Superior temporal gyrus (tissue), 1 donor: ENCODE results near the gene NACC2.

Source experiments
- DNase-seq: peaks from one replicate; pipeline ENCODE4 v3.0.0-alpha.2; 2016; ENCODE audit errors: extremely low spot score

The NACC2 gene, protein sequence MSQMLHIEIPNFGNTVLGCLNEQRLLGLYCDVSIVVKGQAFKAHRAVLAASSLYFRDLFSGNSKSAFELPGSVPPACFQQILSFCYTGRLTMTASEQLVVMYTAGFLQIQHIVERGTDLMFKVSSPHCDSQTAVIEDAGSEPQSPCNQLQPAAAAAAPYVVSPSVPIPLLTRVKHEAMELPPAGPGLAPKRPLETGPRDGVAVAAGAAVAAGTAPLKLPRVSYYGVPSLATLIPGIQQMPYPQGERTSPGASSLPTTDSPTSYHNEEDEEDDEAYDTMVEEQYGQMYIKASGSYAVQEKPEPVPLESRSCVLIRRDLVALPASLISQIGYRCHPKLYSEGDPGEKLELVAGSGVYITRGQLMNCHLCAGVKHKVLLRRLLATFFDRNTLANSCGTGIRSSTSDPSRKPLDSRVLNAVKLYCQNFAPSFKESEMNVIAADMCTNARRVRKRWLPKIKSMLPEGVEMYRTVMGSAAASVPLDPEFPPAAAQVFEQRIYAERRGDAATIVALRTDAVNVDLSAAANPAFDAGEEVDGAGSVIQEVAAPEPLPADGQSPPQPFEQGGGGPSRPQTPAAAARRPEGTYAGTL

DNA sequence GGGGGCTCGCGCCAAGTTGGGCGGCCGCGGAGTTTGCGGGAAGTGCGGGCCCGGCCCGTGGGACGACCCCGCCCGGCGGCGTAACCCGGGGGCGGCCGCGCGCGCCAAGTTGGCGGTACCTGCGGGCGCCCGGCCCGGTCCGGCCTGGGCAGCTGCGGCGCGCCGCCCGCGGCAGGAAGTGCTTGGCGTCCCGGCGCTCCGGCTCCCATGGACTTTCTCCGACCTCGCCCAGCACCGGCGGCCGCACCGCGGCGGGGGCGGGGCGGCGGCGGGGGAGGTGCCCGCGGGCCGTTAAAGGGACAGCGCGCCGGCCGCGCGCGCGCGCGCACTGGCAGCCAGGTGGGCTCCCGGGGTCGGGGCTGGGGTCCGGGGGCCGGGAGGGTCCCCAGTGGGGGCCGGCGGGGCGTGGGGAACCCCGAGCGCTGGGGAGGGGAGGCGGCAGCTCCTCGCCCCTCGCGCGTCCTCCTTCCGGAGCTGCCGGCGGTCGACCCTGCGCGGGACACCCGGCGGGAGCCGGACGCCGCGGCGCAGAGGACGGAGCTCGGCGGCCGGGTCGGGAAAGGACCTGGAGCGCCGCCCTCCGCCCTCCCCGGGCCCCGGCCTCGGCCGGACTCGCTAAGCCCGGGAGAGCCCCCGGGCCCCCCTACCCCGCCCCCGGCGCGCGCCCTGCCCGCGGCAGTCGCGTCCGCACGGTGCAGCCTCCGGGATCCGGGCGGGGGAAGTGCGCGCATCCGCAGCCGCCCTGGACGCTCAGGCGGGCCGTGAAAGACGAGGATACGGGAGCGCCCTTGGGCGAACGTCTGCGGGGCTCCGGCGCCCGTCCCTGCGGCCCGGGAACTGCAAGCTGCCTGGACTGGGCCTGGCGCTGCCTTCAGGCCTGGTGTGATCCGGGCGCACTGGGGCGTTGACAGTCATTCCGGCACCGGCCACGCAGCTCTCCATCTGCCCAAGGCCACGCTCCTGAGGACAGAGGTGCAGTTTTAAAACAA is at the start of gene NACC2:
TSS of gene NACC2 (minus strand) at position 220 of the 989 bp plus-strand sequence. CDS start 44,768 bp downstream, outside the sequence.
- DNase-seq = no peak

DNA sequence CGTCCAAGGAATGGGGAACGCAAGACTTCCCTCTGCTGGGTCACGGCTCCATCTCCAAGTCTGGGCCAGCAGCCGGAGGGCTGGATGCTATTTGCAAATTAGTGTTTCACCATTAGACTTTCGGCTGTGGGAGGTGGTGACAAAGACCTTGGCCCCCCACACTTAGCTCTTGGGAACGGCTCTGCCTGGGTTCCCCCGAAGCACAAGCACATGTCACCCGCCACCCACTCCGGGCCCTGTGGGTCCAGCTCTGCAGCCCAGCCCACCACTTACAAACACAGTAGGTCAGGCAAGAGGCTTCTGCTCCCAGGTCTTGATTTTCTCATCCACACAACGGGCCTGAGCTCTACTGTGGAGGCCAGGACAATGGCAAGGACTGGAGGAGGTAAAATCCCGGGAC is 49.4 kb upstream of the NACC2 start:
- DNase-seq = no peak

GRCh38 chr9:136143215-136144001 is 48.3 kb upstream of the NACC2 start:
- DNase-seq = no peak

GRCh38 chr9:136142859-136143214 is 47.7 kb upstream of the NACC2 start:
- no peak for DNase-seq

DNA sequence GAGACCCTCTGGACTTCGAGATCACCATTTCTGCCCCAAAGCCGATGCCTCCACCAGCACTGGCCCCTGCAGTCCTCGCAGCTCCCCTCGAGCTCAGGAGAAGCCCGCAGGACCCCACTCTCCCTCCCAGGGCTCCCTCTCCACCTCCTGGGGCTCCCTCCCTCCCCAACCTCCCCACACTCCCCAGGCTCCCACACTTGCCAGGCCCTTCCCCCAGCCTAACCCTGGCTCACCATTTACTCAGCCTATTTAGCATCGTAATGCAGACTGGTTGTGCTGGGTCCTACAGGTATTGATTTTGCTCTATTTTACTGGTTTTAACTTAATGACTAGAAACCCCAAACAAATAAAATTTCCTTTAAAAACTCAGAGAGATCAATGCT is 47.3 kb upstream of the NACC2 start:
- DNase-seq = no peak

DNA sequence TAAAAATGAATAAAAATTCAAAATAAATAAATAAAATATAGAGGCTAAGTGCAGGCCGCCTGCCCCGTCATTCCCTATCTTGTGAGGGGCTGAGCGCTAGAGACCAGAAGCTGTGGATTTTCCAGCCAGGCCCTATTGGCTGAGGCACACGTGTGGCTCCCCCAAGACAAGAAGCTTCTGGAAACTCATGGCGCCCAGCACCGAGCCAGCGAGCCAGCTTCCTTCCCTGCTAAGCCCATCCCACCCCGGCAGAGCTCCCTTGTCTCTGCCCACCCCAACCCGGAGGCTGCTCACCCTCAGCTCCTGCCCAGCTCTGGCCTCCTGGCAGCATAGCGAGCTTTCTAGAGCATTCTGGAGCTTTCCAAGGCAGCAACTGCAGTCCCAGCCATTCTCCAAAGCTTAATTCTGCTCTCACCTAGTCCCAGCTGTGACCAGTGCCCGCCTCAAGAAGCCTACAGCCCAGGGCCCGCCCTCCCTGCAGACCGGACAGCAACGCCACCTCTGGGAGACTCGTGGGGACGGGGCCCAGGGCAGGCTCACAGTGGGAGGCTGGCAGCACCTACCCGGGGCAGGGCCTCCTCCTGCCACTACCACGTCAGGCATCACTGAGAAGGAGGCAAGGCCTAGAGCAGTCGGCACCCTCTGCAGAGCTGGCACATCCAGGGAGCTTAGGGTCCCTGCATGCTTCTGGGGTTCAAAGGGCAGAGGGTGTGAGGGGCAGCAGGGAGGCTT is 46.8 kb upstream of the NACC2 start:
- DNase-seq = no peak

- DNase-seq = peak; percentile 24
These were observed 45.9 kb upstream of the NACC2 start for GRCh38 chr9:136140966-136141365.

DNA sequence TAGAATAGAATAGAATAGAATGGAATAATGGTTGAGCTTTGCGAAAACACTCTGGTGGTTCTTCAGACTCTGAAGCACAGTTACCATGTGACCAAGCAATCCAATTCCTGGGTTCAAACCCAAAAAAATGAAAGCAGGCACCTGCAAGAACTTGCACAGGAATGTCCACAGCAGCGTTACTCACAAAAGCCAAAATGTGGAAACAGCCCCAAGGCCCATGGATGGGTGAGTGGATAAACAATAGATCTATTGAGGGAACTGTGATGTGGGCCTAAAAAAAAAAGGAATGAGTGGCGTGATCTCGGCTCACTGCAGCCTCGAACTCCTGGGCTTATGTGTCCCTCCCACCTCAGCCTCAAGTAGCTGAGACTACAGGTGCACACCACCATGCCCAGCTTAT is 45.0 kb upstream of the NACC2 start:
- no peak for DNase-seq

GRCh38 chr9:136138566-136138965 is 43.5 kb upstream of the NACC2 start:
- no peak for DNase-seq

DNA sequence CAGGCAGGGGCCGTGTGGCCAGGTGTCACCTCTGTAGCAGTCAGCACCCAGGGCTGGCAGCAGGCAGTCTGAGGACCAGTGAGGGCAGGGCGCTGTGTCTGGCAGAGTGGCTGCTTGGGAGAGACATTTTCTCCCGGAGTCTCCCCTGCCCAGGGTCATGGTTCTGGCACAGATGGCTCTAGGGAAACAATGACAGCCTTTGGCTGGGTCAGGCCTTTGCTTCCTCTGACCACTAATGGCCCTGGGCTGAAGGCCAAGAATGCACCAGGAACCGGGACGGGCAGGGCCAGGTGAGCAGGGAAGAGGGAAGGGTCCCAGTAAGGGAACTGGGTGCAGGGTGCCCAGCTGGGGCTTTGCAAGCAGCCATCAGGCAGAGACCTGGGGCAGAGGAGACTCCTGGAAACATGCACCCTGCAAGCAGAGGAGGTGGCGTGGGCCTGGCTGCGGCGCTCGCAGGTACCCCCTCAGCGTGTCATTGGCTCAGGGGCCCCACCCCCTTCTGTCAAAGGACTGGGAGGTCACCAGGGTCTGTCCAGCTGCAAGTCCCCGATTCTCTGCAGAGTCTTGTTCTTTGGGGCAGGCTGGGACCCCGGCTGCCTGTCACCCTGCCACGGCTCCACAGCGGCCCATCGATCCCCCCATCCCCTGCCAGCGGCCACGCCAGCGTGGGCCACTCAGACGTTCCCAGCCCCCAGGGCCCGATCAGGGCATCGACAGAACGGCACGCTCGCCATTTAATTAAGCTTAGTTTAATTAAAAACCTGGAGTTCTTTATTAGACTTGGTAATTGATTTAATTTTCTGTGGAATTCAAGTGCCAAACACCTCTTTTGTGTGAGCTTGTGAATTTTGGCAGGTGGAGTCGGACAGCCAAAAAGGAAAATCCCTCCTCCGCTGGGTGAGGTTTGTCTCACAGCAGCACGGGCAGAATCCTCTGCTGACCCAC is 42.5 kb upstream of the NACC2 start:
- DNase-seq = no peak

GRCh38 chr9:136136127-136136925 is 41.2 kb upstream of the NACC2 start:
- DNase-seq = no peak

DNA sequence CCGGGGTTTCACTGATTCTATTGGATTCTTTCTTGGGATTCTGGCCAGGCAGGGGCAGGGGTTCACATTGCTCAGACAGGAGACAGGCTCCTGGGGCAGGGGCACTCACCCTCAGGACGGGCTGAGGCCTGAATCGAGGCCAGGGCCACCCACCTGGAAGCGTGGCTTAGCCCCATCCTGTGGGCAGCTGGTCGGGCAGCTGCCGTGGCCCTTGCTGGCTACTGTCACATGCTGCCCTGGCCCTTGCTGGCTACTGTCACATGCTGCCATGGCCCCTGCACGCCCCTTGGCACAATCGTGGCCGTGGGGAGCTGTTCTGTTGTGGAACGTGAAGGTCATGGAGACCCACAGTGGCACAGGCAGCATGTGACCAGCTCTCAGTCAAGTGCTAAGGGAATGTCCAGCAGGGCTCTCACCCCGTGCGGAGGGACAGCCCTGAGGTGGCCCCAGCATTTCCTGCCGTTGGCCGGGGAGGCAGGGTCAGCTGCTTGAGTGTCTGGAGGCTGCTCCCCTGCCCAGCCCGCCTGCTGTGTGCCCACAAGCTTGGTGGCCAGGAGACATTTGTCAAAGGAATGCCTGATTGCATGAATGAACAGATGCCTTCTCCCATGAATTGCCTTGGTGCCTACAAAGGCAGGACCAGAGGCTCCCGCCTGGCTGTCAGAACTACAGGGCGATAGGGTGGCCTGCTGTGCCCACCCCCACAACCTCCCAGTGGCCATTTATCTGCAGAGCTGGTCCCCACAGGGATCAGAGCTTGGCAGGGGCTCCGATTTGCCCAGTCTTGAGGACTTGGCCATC is 40.4 kb upstream of the NACC2 start:
- DNase-seq = no peak

- DNase-seq = no peak
These were observed 38.9 kb upstream of the NACC2 start for GRCh38 chr9:136133959-136134484.

GRCh38 chr9:136133191-136133958 is 38.3 kb upstream of the NACC2 start:
- no peak for DNase-seq

DNA sequence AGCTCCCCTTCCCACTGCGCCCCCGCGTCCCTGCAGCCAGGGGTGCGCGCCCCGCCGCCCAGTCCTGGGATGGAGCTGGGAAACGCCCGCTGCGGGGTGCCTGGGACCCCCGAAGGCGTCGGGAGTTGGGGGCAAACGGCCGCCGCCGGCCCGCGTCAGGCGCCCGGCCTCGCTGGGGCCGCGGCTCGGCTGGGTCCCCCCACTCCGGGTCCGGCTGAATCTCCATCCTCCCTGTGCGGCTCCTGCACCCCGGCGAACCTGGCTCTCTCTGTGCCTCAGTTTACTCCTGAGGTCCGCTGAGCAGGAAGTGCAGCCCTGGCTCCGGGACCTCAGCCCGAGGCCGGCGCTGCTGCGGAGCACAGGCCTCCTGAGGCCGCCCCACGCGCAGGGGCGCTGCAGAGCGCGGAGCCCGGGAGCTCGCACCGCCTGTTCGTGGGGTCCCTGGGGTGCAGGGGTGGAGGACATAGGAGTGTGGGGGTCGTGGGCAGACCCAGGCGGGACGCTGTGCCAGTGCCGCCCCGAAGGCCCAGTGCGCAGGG is 37.5 kb upstream of the NACC2 start:
- no peak for DNase-seq

DNA sequence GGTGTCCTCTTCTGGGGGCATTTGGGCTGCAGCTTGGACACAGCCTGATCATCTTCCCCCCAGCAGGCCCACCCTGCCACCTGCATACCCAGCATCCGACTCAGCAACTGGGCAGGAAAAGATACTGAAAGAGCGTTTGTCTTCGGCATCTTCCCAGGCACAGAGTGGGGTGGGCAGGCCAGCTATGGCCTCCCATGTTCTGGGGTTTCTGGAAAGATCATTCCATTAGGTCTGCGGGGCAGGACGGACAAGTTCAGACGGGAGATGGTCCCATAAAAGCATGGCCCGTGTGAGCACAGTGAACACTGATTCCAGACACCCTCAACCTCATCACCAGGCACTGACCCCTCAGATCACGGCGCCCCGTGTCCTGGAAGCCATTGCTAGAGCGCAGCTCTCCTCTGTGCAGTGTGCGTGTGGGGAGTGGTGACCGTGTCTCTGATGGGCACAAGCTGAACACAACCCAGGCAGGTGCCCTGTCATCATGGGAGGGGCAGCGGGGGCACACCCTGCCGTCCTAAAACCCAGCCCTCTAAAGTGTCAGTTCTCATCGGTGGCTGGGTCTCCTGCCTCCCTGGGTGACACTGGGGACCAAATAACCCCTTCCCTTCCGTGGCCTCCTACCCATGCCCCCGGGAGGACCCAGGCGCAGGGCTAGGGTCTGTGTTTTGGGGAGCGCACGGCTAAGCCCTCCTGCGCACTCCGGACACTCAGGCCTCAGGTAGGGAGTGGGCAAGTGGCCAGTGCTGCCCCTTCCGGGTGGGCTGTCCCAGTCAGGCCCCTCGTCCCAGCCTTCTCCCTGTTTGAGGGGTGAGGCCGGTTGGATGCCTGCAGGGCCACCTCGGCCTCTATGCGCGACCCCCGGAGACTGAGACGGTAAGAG is 36.8 kb upstream of the NACC2 start:
- no peak for DNase-seq
